NCI-H446 treated with DMSO at 0.1 percent for 48 hours (cell line): ENCODE measurements around the gene HTRA2.

Experiments
- DNase-seq: peaks from one replicate; lab custom pipeline; 2025; lab: John Stamatoyannopoulos, UW

HTRA2 gene

GRCh38 chr2:74500578-74500946, 29.2 kb upstream of the HTRA2 start:
- DNase-seq = no peak

GRCh38 chr2:74501335-74502071, 28.2 kb upstream of the HTRA2 start:
- no peak for DNase-seq

GRCh38 chr2:74502147-74502719, 27.5 kb upstream of the HTRA2 start:
- DNase-seq = no peak

- no peak for DNase-seq
Measured at GRCh38 chr2:74502720-74503505, 26.8 kb upstream of the HTRA2 start.

GRCh38 chr2:74503506-74504475, 25.9 kb upstream of the HTRA2 start:
- no peak for DNase-seq

- no peak for DNase-seq
Measured at GRCh38 chr2:74504591-74504990, 25.1 kb upstream of the HTRA2 start.

- DNase-seq = no peak
Measured at GRCh38 chr2:74505448-74506246, 24.1 kb upstream of the HTRA2 start.

- peak; percentile 91 for DNase-seq
Measured at GRCh38 chr2:74507145-74507925, 22.4 kb upstream of the HTRA2 start, which contains the start of gene PCGF1. TSS of gene PCGF1 (minus strand) at chr2:74507695. CDS start at chr2:74507668, 27 bp downstream.

- peak; percentile 16 for DNase-seq
Measured at GRCh38 chr2:74507926-74508520, 21.7 kb upstream of the HTRA2 start.

- no peak for DNase-seq
Measured at GRCh38 chr2:74510272-74510671, 19.5 kb upstream of the HTRA2 start.

GRCh38 chr2:74511104-74511989, 18.4 kb upstream of the HTRA2 start:
- DNase-seq = peak; percentile 1

- DNase-seq = no peak
Measured at GRCh38 chr2:74512744-74513604, 16.8 kb upstream of the HTRA2 start.

- no peak for DNase-seq
Measured at GRCh38 chr2:74513605-74514367, 15.9 kb upstream of the HTRA2 start.

- DNase-seq = no peak
Measured at GRCh38 chr2:74514368-74515270, 15.1 kb upstream of the HTRA2 start, which contains the start of gene TLX2. TSS of gene TLX2 (plus strand) at chr2:74514450. CDS start at chr2:74514807, 357 bp downstream.

GRCh38 chr2:74515271-74515980, 14.3 kb upstream of the HTRA2 start:
- no peak for DNase-seq
